ENCODE measurements around the gene GSN. TPM values are rescaled to one million over a fixed set of nuclear protein-coding genes. Genes with fewer than 3 reads are reported as not detected.

The GSN gene
- total RNA-seq, 1 donor from 2014 or later = 35.0 TPM

- Mint-ChIP-seq H3K27me3 (no peaks in the 10 kb centered on the region), H3K27ac (no peak overlapping the region), H3K4me3 (ENCODE audit: low read depth) (no peak overlapping the region), H3K9me3 (ENCODE audit: low read depth) (no peaks in the 10 kb centered on the region), H3K36me3 (ENCODE audit: insufficient read depth) (peaks cover 1% of the 10 kb centered on the region), H3K4me1 (ENCODE audit: low read depth) (no peaks in the 10 kb centered on the region)
- no peak for DNase-seq (ENCODE audit: low spot score, unreplicated experiment)
- no peak for TF ChIP-seq CTCF (IDR thresholded peaks at IDR 0.05; ENCODE audit: unreplicated experiment)
Observed at GRCh38 chr9:121313458-121314152, 45.6 kb downstream of the GSN start.

- no peak for TF ChIP-seq CTCF (IDR thresholded peaks at IDR 0.05; ENCODE audit: unreplicated experiment)
- H3K9me3 Mint-ChIP-seq (ENCODE audit: low read depth) = no peaks in the 10 kb centered on the region
- DNase-seq (ENCODE audit: low spot score, unreplicated experiment) = no peak
- no peak overlapping the region for H3K27ac Mint-ChIP-seq
- H3K36me3 Mint-ChIP-seq (ENCODE audit: insufficient read depth) = peaks cover 4% of the 10 kb centered on the region
- H3K27me3 Mint-ChIP-seq = no peaks in the 10 kb centered on the region
- H3K4me3 Mint-ChIP-seq (ENCODE audit: low read depth) = no peak overlapping the region
- no peaks in the 10 kb centered on the region for H3K4me1 Mint-ChIP-seq (ENCODE audit: low read depth)
Observed at GRCh38 chr9:121316378-121316777, 48.4 kb downstream of the GSN start.

GRCh38 chr9:121316852-121317373 is 49.0 kb downstream of the GSN start:
- TF ChIP-seq CTCF (IDR thresholded peaks at IDR 0.05; ENCODE audit: unreplicated experiment) = no peak
- Mint-ChIP-seq H3K4me1 (ENCODE audit: low read depth) (no peaks in the 10 kb centered on the region), H3K27ac (no peak overlapping the region), H3K27me3 (no peaks in the 10 kb centered on the region), H3K9me3 (ENCODE audit: low read depth) (no peaks in the 10 kb centered on the region), H3K36me3 (ENCODE audit: insufficient read depth) (peaks cover 2% of the 10 kb centered on the region), H3K4me3 (ENCODE audit: low read depth) (no peak overlapping the region)
- no peak for DNase-seq (ENCODE audit: low spot score, unreplicated experiment)

GRCh38 chr9:121317737-121318630 is 50.0 kb downstream of the GSN start:
- no peaks in the 10 kb centered on the region for H3K9me3 Mint-ChIP-seq (ENCODE audit: low read depth)
- no peaks in the 10 kb centered on the region for H3K27me3 Mint-ChIP-seq
- H3K36me3 Mint-ChIP-seq (ENCODE audit: insufficient read depth) = peaks cover 8% of the 10 kb centered on the region
- no peak overlapping the region for H3K4me3 Mint-ChIP-seq (ENCODE audit: low read depth)
- no peak overlapping the region for H3K27ac Mint-ChIP-seq
- H3K4me1 Mint-ChIP-seq (ENCODE audit: low read depth) = no peaks in the 10 kb centered on the region
- TF ChIP-seq CTCF (IDR thresholded peaks at IDR 0.05; ENCODE audit: unreplicated experiment) = no peak
- DNase-seq (ENCODE audit: low spot score, unreplicated experiment) = no peak

GRCh38 chr9:121318631-121319382 is 50.8 kb downstream of the GSN start:
- DNase-seq (ENCODE audit: low spot score, unreplicated experiment) = no peak
- no peak overlapping the region for H3K27ac Mint-ChIP-seq
- peaks cover 11% of the 10 kb centered on the region for H3K36me3 Mint-ChIP-seq (ENCODE audit: insufficient read depth)
- H3K27me3 Mint-ChIP-seq = no peaks in the 10 kb centered on the region
- H3K9me3 Mint-ChIP-seq (ENCODE audit: low read depth) = no peaks in the 10 kb centered on the region
- no peaks in the 10 kb centered on the region for H3K4me1 Mint-ChIP-seq (ENCODE audit: low read depth)
- no peak overlapping the region for H3K4me3 Mint-ChIP-seq (ENCODE audit: low read depth)
- no peak for TF ChIP-seq CTCF (IDR thresholded peaks at IDR 0.05; ENCODE audit: unreplicated experiment)
